HG02970 (cell line): Measurements from ENCODE around the gene ANKRD30B.
"Not testable (repeated sequence)": the region's sequence is repeated elsewhere in the genome, so short reads cannot be mapped to it uniquely, and the experiment has no call there.

Experiments
- ATAC-seq: cut with Tn5 transposase; IDR thresholded peaks from one replicate; pipeline ENCODE4 v1.9.1; 2021; ENCODE audit warnings: mild to moderate bottlenecking, moderate library complexity, moderate number of reproducible peaks; ENCODE audit not compliant: unreplicated experiment, low FRiP score

ANKRD30B gene

GRCh38 chr18:14747513-14748474 lies at the start of gene ANKRD30B:
Gene ANKRD30B (plus strand): TSS chr18:14748172. CDS start chr18:14748420, 248 bp downstream.
- no peak for ATAC-seq

GRCh38 chr18:14701286-14702040 lies 46.5 kb upstream of the ANKRD30B start:
- ATAC-seq, result not testable (repeated sequence)

GRCh38 chr18:14709761-14710160 lies 38.2 kb upstream of the ANKRD30B start:
- ATAC-seq, result not testable (repeated sequence)

- ATAC-seq, result not testable (repeated sequence)
Observed at GRCh38 chr18:14721569-14721968, 26.4 kb upstream of the ANKRD30B start.

GRCh38 chr18:14739056-14739455 lies 8.9 kb upstream of the ANKRD30B start:
- ATAC-seq, result not testable (repeated sequence)

GRCh38 chr18:14746897-14747296 lies 1.1 kb upstream of the ANKRD30B start:
- no peak for ATAC-seq

GRCh38 chr18:14748496-14748895 lies 524 bp downstream of the ANKRD30B start:
- ATAC-seq, result no peak

- not testable (repeated sequence) for ATAC-seq
Observed at GRCh38 chr18:14763566-14763965, 15.6 kb downstream of the ANKRD30B start.

GRCh38 chr18:14767474-14767873 lies 19.5 kb downstream of the ANKRD30B start:
- no peak for ATAC-seq

- no peak for ATAC-seq
Observed at GRCh38 chr18:14768241-14768640, 20.3 kb downstream of the ANKRD30B start.

GRCh38 chr18:14769381-14769780 lies 21.4 kb downstream of the ANKRD30B start:
- ATAC-seq, result no peak

- ATAC-seq, result no peak
Observed at GRCh38 chr18:14776801-14777200, 28.8 kb downstream of the ANKRD30B start.

- no peak for ATAC-seq
Observed at GRCh38 chr18:14781671-14782070, 33.7 kb downstream of the ANKRD30B start.

GRCh38 chr18:14784133-14784532 lies 36.2 kb downstream of the ANKRD30B start:
- no peak for ATAC-seq

- not testable (repeated sequence) for ATAC-seq
Observed at GRCh38 chr18:14796876-14797275, 48.9 kb downstream of the ANKRD30B start.

- not testable (repeated sequence) for ATAC-seq
Observed at GRCh38 chr18:14797969-14798764, 50.2 kb downstream of the ANKRD30B start.

GRCh38 chr18:14811081-14811480 lies 63.1 kb downstream of the ANKRD30B start:
- ATAC-seq, result not testable (repeated sequence)

- not testable (repeated sequence) for ATAC-seq
Observed at GRCh38 chr18:14826972-14827632, 79.1 kb downstream of the ANKRD30B start.

- not testable (repeated sequence) for ATAC-seq
Observed at GRCh38 chr18:14841607-14842006, 93.6 kb downstream of the ANKRD30B start.

GRCh38 chr18:14851533-14851932 lies 103.6 kb downstream of the ANKRD30B start:
- not testable (repeated sequence) for ATAC-seq
